HepG2 (cell line): ENCODE data around the gene ZBTB8OS. TPM values are rescaled to one million over a fixed set of nuclear protein-coding genes. Genes with fewer than 3 reads are reported as not detected.

Experiments
- ATAC-seq: fragments of 200-7000 bp; cut with Tn5 transposase; 3 replicates; pipeline ENCODE4 v1.9.1; 2020; ENCODE audit warnings: mild to moderate bottlenecking, moderate library complexity
- BruUV-seq: library from RNA; stranded (reverse); fragments of 400-500 nt; replicated peaks from 2 replicates; lab custom pipeline; 2021; lab: Mats Ljungman, UMichigan
- CTCF ChIA-PET: fragments of 300-600 bp; formaldehyde crosslinking; extraction: SDS; loops from one replicate; lab custom pipeline; 2021; ENCODE audit warnings: low total read pairs, inconsistent platforms, low intra/inter-chr PET ratio; lab: Yijun Ruan, JAX
- POLR2A ChIA-PET: fragments of 350-600 bp; sonication (Branson Sonifier 250); formaldehyde crosslinking; loops from one replicate; lab custom pipeline; 2020; ENCODE audit warnings: antibody characterized with exemption, inconsistent platforms; lab: Yijun Ruan, JAX
- DNase-seq: peaks from one replicate; pipeline ENCODE4 v3.0.0-alpha.2; 2015; ENCODE audit warnings: low spot score
- FAIRE-seq: peaks from 3 replicates; lab custom pipeline; 2011; peaks lifted over from hg19 to GRCh38; lab: Jason Lieb, UNC
- H2AFZ ChIP-seq: one replicate; pipeline ENCODE4 v1.6.1; 2011; ENCODE audit warnings: low read length, inconsistent platforms
- H3K27ac ChIP-seq: fragments of 300-600 bp; 3 replicates; pipeline ENCODE4 v1.8.0; 2011; ENCODE audit warnings: mixed run types, mild to moderate bottlenecking, mixed read lengths, low read length, inconsistent platforms; ENCODE audit not compliant: insufficient read depth; ENCODE audit errors: extremely low read length
- H3K27me3 ChIP-seq, 2 experiments: fragments of 200-600 bp in 1 of 2; 2 replicates in 1 of 2; 3 replicates in 1 of 2; pipeline versions ENCODE4 v1.6.0 to v1.8.0; 2011; ENCODE audit warnings: low read length in 2 of 2, mild to moderate bottlenecking in 2 of 2, moderate library complexity in 2 of 2, inconsistent platforms in 1 of 2; ENCODE audit not compliant: insufficient read depth in 2 of 2, control insufficient read depth in 1 of 2
- H3K36me3 ChIP-seq, 2 experiments: fragments of 200-600 bp in 1 of 2; replicated peaks in 1 of 2; 2 replicates in 1 of 2; 3 replicates in 1 of 2; pipeline versions ENCODE4 v1.5.1 to v1.8.0; 2011; ENCODE audit warnings: low read length in 2 of 2, inconsistent platforms in 1 of 2; ENCODE audit not compliant: insufficient read depth in 2 of 2, control insufficient read depth in 1 of 2
- H3K4me1 ChIP-seq: 2 replicates; pipeline ENCODE4 v1.5.1; 2012; ENCODE audit warnings: low read length, inconsistent platforms; ENCODE audit not compliant: insufficient read depth
- H3K4me2 ChIP-seq: 2 replicates; pipeline ENCODE4 v1.6.0; 2011; ENCODE audit warnings: low read depth, low read length, inconsistent platforms
- H3K4me3 ChIP-seq, 3 experiments: fragments of 200-600 bp in 1 of 3; sonication (generic), shearing (Covaris generic) in 1 of 3; replicated peaks in 1 of 3; 2 replicates each; pipeline ENCODE4 v1.5.1; 2011 to 2016; ENCODE audit warnings: low read length in 3 of 3, inconsistent platforms in 2 of 3, low read depth in 2 of 3, mild to moderate bottlenecking in 2 of 3, control low read depth in 1 of 3, mixed read lengths in 1 of 3; ENCODE audit not compliant: insufficient read depth in 1 of 3
- H3K79me2 ChIP-seq: one replicate; pipeline ENCODE4 v1.6.1; 2011; ENCODE audit warnings: low read length, inconsistent platforms; ENCODE audit not compliant: insufficient read depth
- H3K9ac ChIP-seq: 2 replicates; pipeline ENCODE4 v1.6.0; 2011; ENCODE audit warnings: mild to moderate bottlenecking, low read depth, low read length, inconsistent platforms; ENCODE audit not compliant: insufficient read depth
- H3K9me3 ChIP-seq: 2 replicates; pipeline ENCODE4 v1.5.1; 2012; ENCODE audit warnings: mild to moderate bottlenecking, low read length
- H4K20me1 ChIP-seq: 2 replicates; pipeline ENCODE4 v1.6.0; 2011; ENCODE audit warnings: inconsistent platforms, mild to moderate bottlenecking, low read length, moderate library complexity; ENCODE audit not compliant: insufficient read depth
- ATM ChIP-seq: fragments of 450-650 bp; IDR thresholded peaks from 2 replicates; pipeline ENCODE4 v1.7.1; 2017; ENCODE audit warnings: mild to moderate bottlenecking, borderline replicate concordance
- CBFB ChIP-seq: sonication (generic); formaldehyde crosslinking; IDR thresholded peaks from 2 replicates; pipeline ENCODE4 v1.4.0; 2020; ENCODE audit warnings: missing genetic modification reagents
- KDM5B ChIP-seq: sonication (generic); formaldehyde crosslinking; IDR thresholded peaks from 2 replicates; pipeline ENCODE4 v1.4.0; 2020; ENCODE audit warnings: missing genetic modification reagents, mild to moderate bottlenecking, borderline replicate concordance
- KMT2A ChIP-seq: sonication (generic); formaldehyde crosslinking; IDR thresholded peaks from 2 replicates; pipeline ENCODE4 v1.4.0; 2020; ENCODE audit warnings: missing genetic modification reagents
- MAFF ChIP-seq: IDR thresholded peaks from 2 replicates; pipeline ENCODE4 v1.6.1; 2011; ENCODE audit warnings: low read depth, low read length, improper control_type of control experiment
- NONO ChIP-seq, 2 experiments: fragments of 450-650 bp in 1 of 2; sonication (generic) in 1 of 2; formaldehyde crosslinking in 1 of 2; IDR thresholded peaks in 1 of 2; conservative IDR thresholded peaks in 1 of 2; 2 replicates each; pipeline versions ENCODE4 v1.6.1 to v1.8.0; 2017 to 2022; ENCODE audit warnings: mild to moderate bottlenecking in 1 of 2, missing genetic modification reagents in 1 of 2, moderate library complexity in 1 of 2
- NRL ChIP-seq: sonication (generic); formaldehyde crosslinking; IDR thresholded peaks from 2 replicates; pipeline ENCODE4 v1.5.0; 2020; ENCODE audit warnings: missing genetic modification reagents, mild to moderate bottlenecking, moderate library complexity, borderline replicate concordance
- POLR2G ChIP-seq: fragments of 200-400 bp; formaldehyde crosslinking; IDR thresholded peaks from 2 replicates; pipeline ENCODE4 v1.6.1; 2018; ENCODE audit warnings: mild to moderate bottlenecking, low read depth, low read length, moderate library complexity
- RXRA ChIP-seq: sonication (generic); formaldehyde crosslinking; IDR thresholded peaks from 2 replicates; pipeline ENCODE4 v1.5.1; 2020; ENCODE audit warnings: missing genetic modification reagents
- SETDB1 ChIP-seq: sonication (generic); formaldehyde crosslinking; IDR thresholded peaks from 2 replicates; pipeline ENCODE4 v1.5.1; 2020; ENCODE audit warnings: missing genetic modification reagents, mild to moderate bottlenecking, borderline replicate concordance
- SIX4 ChIP-seq: sonication (generic); formaldehyde crosslinking; IDR thresholded peaks from 2 replicates; pipeline ENCODE4 v1.4.0; 2020; ENCODE audit warnings: missing genetic modification reagents
- YEATS4 ChIP-seq: sonication (generic); formaldehyde crosslinking; IDR thresholded peaks from 2 replicates; pipeline ENCODE4 v1.4.0; 2020; ENCODE audit warnings: missing genetic modification reagents, borderline replicate concordance
- ZNF260 ChIP-seq: sonication (generic); formaldehyde crosslinking; IDR thresholded peaks from 2 replicates; pipeline ENCODE4 v1.4.0; 2020; ENCODE audit warnings: missing genetic modification reagents, low read depth, mild to moderate bottlenecking, borderline replicate concordance
- ZNF441 ChIP-seq: sonication (generic); formaldehyde crosslinking; IDR thresholded peaks from 2 replicates; pipeline ENCODE4 v1.7.0; 2021; ENCODE audit warnings: missing genetic modification reagents, borderline replicate concordance
- WGBS: methylation state at CpG from one replicate; pipeline ENCODE4 v1.1.6; 2017; ENCODE audit warnings: low lambda C conversion rate; 5-methylcytosine and 5-hydroxymethylcytosine counted together
- in situ Hi-C: cut with HindIII; loops from 2 replicates; pipeline ENCODE4 v1.10.0; 2017; ENCODE audit warnings: low pct_unique_long_range_greater_than_20kb; ENCODE audit not compliant: extremely low pct_ligation_motif_present
- intact Hi-C: fragments of 100-400 bp; cut with micrococcal nuclease; formaldehyde crosslinking; loops from one replicate; pipeline ENCODE4 v1.10.0; 2022; ENCODE audit not compliant: unreplicated experiment
- polyA plus RNA-seq, 8 experiments: library from polyadenylated mRNA; depleted of rRNA in 3 of 8; stranded (reverse) in 7 of 8; unstranded in 1 of 8; fragments of >200 nt; fragmentation: Illumina TruSeq in 4 of 8; extraction: Trizol in 4 of 8; gene quantifications; 2 replicates each; pipeline versions ENCODE4 v1.2.1 to v1.2.3, GENCODE V29; 2011 to 2016; ENCODE audit warnings: low read depth in 4 of 8, missing spikeins in 1 of 8, mixed read lengths in 1 of 8; ENCODE audit not compliant: insufficient read depth in 1 of 8
- total RNA-seq, 5 experiments: library from RNA; depleted of rRNA; stranded (reverse); fragments of >200 nt; fragmentation: Illumina TruSeq; extraction: Trizol; gene quantifications; 2 replicates each; pipeline ENCODE4 v1.2.3, GENCODE V29; 2016; ENCODE audit warnings: low read depth in 1 of 5
- TF ChIP-seq, protein P1 (sequence below): sonication (generic); formaldehyde crosslinking; IDR thresholded peaks from 2 replicates; pipeline ENCODE4 v1.9.0; 2021; ENCODE audit warnings: missing genetic modification reagents, mild to moderate bottlenecking, borderline replicate concordance
- TF ChIP-seq, protein P2 (sequence below): sonication (generic); formaldehyde crosslinking; IDR thresholded peaks from 2 replicates; pipeline ENCODE4 v1.9.0; 2021; ENCODE audit warnings: missing genetic modification reagents, mild to moderate bottlenecking, borderline replicate concordance

ZBTB8OS gene
- total and polyA plus RNA-seq, 2 of the 13 experiments (the other 11 are each of a cell fraction or from before 2014, with no cell fraction given) = 57.7 to 84.8 TPM

DNA sequence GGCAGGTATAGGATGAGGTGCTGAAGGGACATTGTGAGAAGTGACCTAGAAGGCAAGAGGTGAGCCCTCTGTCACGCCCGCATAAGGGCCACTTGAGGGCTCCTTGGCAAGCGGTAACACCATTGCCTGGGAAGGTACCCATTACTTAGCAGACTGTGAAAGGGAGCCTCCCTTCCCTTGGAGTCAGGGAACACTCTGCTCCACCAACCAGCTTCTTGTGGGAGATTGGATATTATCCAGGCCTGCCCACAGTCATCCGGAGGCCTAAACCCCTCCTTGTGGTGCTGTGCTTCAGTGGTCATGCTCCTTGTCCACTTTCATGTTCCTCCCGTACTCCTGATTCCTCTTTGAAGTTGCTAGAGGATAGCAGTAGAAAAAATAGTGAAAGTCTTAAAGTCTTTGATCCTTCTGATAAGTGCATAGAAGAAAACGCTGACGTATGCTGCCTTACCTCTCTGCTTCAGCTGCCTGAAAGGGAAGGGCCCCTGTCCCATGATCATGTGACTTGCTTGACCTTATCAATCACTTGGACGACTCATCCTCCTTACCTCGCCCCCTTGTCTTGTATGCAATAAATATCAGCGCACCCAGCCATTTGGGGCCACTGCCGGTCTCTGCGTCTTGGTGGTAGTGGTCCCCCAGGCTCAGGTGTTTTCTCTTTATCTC is 16.7 kb upstream of the ZBTB8OS start:
- POLR2A ChIA-PET = no interaction called here
- DNase-seq = no peak

DNA sequence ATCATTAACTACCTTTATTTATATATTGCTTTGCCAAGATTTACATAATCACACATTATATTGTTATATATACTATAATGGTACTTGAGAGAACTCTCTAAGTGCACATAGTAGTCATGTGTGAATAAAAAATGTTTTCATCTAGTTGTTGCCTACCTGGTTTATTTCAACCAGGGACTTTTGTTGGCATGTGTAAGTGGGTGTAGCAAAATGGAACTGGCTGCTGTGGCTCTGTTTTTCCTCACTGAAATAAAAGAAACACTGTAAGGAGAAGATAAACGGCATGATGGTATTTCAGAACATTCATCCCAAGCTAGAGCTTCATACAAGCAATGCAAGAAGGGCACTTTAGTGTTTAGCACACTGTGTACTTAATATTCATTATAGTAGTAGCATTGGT is 15.6 kb upstream of the ZBTB8OS start:
- FAIRE-seq = no peak
- BruUV-seq = no TSS peak
- Histone ChIP-seq H3K27me3 (no peaks in the 10 kb centered on the region), H3K4me3 (no peak overlapping the region), H3K79me2 (peaks cover 2% of the 10 kb centered on the region), H2AFZ (no peak overlapping the region), H3K9me3 (no peaks in the 10 kb centered on the region), H3K4me2 (no peak overlapping the region)
- 91% methylated on average over 1 of the region's 1 CpG for WGBS
- intact Hi-C loops = no loop called here
- no peak for TF ChIP-seq MAFF
- no peak for TF ChIP-seq SETDB1
- no peak for TF ChIP-seq CBFB
- TF ChIP-seq, protein P1, sequence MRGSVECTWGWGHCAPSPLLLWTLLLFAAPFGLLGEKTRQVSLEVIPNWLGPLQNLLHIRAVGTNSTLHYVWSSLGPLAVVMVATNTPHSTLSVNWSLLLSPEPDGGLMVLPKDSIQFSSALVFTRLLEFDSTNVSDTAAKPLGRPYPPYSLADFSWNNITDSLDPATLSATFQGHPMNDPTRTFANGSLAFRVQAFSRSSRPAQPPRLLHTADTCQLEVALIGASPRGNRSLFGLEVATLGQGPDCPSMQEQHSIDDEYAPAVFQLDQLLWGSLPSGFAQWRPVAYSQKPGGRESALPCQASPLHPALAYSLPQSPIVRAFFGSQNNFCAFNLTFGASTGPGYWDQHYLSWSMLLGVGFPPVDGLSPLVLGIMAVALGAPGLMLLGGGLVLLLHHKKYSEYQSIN (CRISPR knock-in tag) = no peak
- TF ChIP-seq RXRA (CRISPR knock-in tag) = no peak
- TF ChIP-seq SIX4 (CRISPR knock-in tag) = no peak
- TF ChIP-seq KDM5B (CRISPR knock-in tag) = no peak
- TF ChIP-seq ZNF260 = no peak
- no peak for TF ChIP-seq ZNF441
- no peak for TF ChIP-seq KMT2A (CRISPR knock-in tag)
- TF ChIP-seq, protein P2, sequence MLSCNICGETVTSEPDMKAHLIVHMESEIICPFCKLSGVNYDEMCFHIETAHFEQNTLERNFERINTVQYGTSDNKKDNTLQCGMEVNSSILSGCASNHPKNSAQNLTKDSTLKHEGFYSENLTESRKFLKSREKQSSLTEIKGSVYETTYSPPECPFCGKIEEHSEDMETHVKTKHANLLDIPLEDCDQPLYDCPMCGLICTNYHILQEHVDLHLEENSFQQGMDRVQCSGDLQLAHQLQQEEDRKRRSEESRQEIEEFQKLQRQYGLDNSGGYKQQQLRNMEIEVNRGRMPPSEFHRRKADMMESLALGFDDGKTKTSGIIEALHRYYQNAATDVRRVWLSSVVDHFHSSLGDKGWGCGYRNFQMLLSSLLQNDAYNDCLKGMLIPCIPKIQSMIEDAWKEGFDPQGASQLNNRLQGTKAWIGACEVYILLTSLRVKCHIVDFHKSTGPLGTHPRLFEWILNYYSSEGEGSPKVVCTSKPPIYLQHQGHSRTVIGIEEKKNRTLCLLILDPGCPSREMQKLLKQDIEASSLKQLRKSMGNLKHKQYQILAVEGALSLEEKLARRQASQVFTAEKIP (CRISPR knock-in tag) = no peak
- no peak for TF ChIP-seq YEATS4 (CRISPR knock-in tag)
- no peak for TF ChIP-seq NRL (CRISPR knock-in tag)
- TF ChIP-seq, all 625 proteins: peak for 0
- H3K4me1 ChIP-seq = no peaks in the 10 kb centered on the region
- no peaks in the 10 kb centered on the region for H4K20me1 ChIP-seq
- H3K27ac ChIP-seq = no peak overlapping the region
- H3K36me3 ChIP-seq = peaks cover 13 to 63% of the 10 kb centered on the region in 2 experiments; a peak in 4 of 5 replicates
- CTCF ChIA-PET = no interaction called here
- no peak overlapping the region for H3K9ac ChIP-seq
- POLR2A ChIA-PET = no interaction called here
- DNase-seq (no peak), ATAC-seq (no peak)
- in situ Hi-C loops = no loop called here

More for the DNA sequence above, 16.7 kb upstream of the ZBTB8OS start:
- Histone ChIP-seq H3K4me1 (no peaks in the 10 kb centered on the region), H3K4me3 (no peak overlapping the region), H3K9me3 (no peaks in the 10 kb centered on the region), H3K27ac (no peak overlapping the region), H4K20me1 (no peaks in the 10 kb centered on the region), H3K36me3 (peaks cover 13 to 65% of the 10 kb centered on the region in 2 experiments; a peak in 4 of 5 replicates), H3K4me2 (no peak overlapping the region), H3K79me2 (peaks cover 2% of the 10 kb centered on the region), H3K9ac (no peak overlapping the region), H2AFZ (no peak overlapping the region), H3K27me3 (no peaks in the 10 kb centered on the region)
- no TSS peak for BruUV-seq
- 0 out of 2 replicates have a peak, but pooled peaks have one; percentile 26 for TF ChIP-seq POLR2G
- TF ChIP-seq ATM = no peak
- TF ChIP-seq NONO (IDR thresholded peaks at IDR 0.05) = no peak
- no peak for TF ChIP-seq NONO (CRISPR knock-in tag; conservative IDR thresholded peaks at IDR 0.05)
- WGBS = 93% methylated on average over 12 of the region's 12 CpGs
- intact Hi-C loops = no loop called here
- in situ Hi-C loops = no loop called here
- CTCF ChIA-PET = no interaction called here
- ATAC-seq (no peak), FAIRE-seq (no peak)
